GM21723 (cell line): Measurements from ENCODE around the gene DIS3L.
A peak's percentile ranks its signal among the peaks of the same experiment; 100 is the strongest.
"Not testable (repeated sequence)": the region's sequence is repeated elsewhere in the genome, so short reads cannot be mapped to it uniquely, and the experiment has no call there.

Source experiments
- ATAC-seq: cut with Tn5 transposase; IDR thresholded peaks from one replicate; pipeline ENCODE4 v1.9.1; 2021; ENCODE audit warnings: mild to moderate bottlenecking, moderate library complexity; ENCODE audit not compliant: unreplicated experiment

Gene DIS3L

GRCh38 chr15:66293419-66294156 lies at the start of gene DIS3L:
Gene DIS3L (plus strand): TSS chr15:66293568. CDS start chr15:66293597, 29 bp downstream.
- ATAC-seq, result peak; percentile 64

- not testable (repeated sequence) for ATAC-seq
Measured at GRCh38 chr15:66245832-66246231, 47.5 kb upstream of the DIS3L start.

GRCh38 chr15:66246937-66247336 lies 46.4 kb upstream of the DIS3L start:
- no peak for ATAC-seq

- no peak for ATAC-seq
Measured at GRCh38 chr15:66249605-66250174, 43.7 kb upstream of the DIS3L start.

GRCh38 chr15:66251065-66251789 lies 42.1 kb upstream of the DIS3L start:
- no peak for ATAC-seq

- no peak for ATAC-seq
Measured at GRCh38 chr15:66251790-66252684, 41.3 kb upstream of the DIS3L start.

GRCh38 chr15:66252685-66253417 lies 40.5 kb upstream of the DIS3L start:
- no peak for ATAC-seq

GRCh38 chr15:66253418-66254088 lies 39.8 kb upstream of the DIS3L start, which contains the start of gene MEGF11:
Gene MEGF11 (minus strand): TSS chr15:66253750. CDS start chr15:66128403, 125,347 bp downstream.
- ATAC-seq, result no peak

GRCh38 chr15:66254089-66254950 lies 39.0 kb upstream of the DIS3L start:
- no peak for ATAC-seq

- no peak for ATAC-seq
Measured at GRCh38 chr15:66254951-66255676, 38.3 kb upstream of the DIS3L start.

- no peak for ATAC-seq
Measured at GRCh38 chr15:66256692-66257091, 36.7 kb upstream of the DIS3L start.

- ATAC-seq, result no peak
Measured at GRCh38 chr15:66261056-66261455, 32.3 kb upstream of the DIS3L start.

GRCh38 chr15:66262837-66263236 lies 30.5 kb upstream of the DIS3L start:
- ATAC-seq, result not testable (repeated sequence)

GRCh38 chr15:66264859-66265513 lies 28.4 kb upstream of the DIS3L start:
- no peak for ATAC-seq

GRCh38 chr15:66269326-66270090 lies 23.9 kb upstream of the DIS3L start:
- ATAC-seq, result no peak

- ATAC-seq, result no peak
Measured at GRCh38 chr15:66270932-66271331, 22.4 kb upstream of the DIS3L start.

- no peak for ATAC-seq
Measured at GRCh38 chr15:66275352-66275751, 18.0 kb upstream of the DIS3L start.
